ENCODE measurements around the gene TBC1D3B.
"Not testable (repeated sequence)": the region's sequence is repeated elsewhere in the genome, so short reads cannot be mapped to it uniquely, and the experiment has no call there.

TBC1D3B gene

DNA sequence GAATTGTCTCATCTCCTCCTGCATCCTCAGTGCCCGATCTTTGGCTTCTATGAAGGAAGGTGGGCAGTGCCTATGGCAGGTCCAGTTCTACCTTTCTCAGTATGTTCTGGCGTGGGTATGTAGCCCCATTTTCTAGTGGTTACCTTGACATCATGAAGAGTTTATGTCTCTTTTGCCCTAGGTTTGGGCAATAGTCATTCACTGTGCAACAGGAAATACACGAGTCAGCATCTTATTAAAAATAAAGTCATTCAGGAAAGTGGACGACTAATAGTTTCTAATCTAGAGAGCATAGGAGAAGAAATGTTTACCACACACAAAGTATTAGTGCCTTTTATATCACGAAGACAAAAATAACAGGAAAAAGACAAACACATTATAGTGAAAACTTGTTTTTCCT, 13.6 kb upstream of the TBC1D3B start:
- not testable (repeated sequence) for H3K27ac Mint-ChIP-seq, H3K4me3 Mint-ChIP-seq, ATAC-seq, H3K4me1 Mint-ChIP-seq, H3K36me3 Mint-ChIP-seq, H3K9me3 Mint-ChIP-seq
- peaks cover 52% of the 10 kb centered on the region for H3K27me3 Mint-ChIP-seq

GRCh38 chr17:36188891-36189306, 12.5 kb upstream of the TBC1D3B start:
- peaks cover 55% of the 10 kb centered on the region for H3K27me3 Mint-ChIP-seq

GRCh38 chr17:36187943-36188665, 11.7 kb upstream of the TBC1D3B start:
- H3K4me1 Mint-ChIP-seq, H3K36me3 Mint-ChIP-seq, ATAC-seq, H3K4me3 Mint-ChIP-seq, H3K9me3 Mint-ChIP-seq: not testable (repeated sequence)
- peak overlapping the region; percentile 43 for H3K27ac Mint-ChIP-seq
- H3K27me3 Mint-ChIP-seq = peaks cover 55% of the 10 kb centered on the region

More at GRCh38 chr17:36188891-36189306, 12.5 kb upstream of the TBC1D3B start:
- peak overlapping the region; percentile 43 for H3K27ac Mint-ChIP-seq
- peak; percentile 89 for ATAC-seq
- peaks cover 9% of the 10 kb centered on the region for H3K4me1 Mint-ChIP-seq
- no peaks in the 10 kb centered on the region for H3K9me3 Mint-ChIP-seq
- H3K4me3 Mint-ChIP-seq = no peak overlapping the region
- H3K36me3 Mint-ChIP-seq = no peaks in the 10 kb centered on the region

GRCh38 chr17:36186810-36187763, 10.7 kb upstream of the TBC1D3B start:
- peaks cover 64% of the 10 kb centered on the region for H3K27me3 Mint-ChIP-seq
- not testable (repeated sequence) for H3K4me3 Mint-ChIP-seq

GRCh38 chr17:36185416-36185815, 9.0 kb upstream of the TBC1D3B start:
- peaks cover 68% of the 10 kb centered on the region for H3K27me3 Mint-ChIP-seq
- no peaks in the 10 kb centered on the region for H3K9me3 Mint-ChIP-seq
- H3K4me1 Mint-ChIP-seq = peaks cover 9% of the 10 kb centered on the region
- no peak for ATAC-seq
- no peak overlapping the region for H3K4me3 Mint-ChIP-seq
- H3K27ac Mint-ChIP-seq = no peak overlapping the region
- H3K36me3 Mint-ChIP-seq = no peaks in the 10 kb centered on the region

More at GRCh38 chr17:36186810-36187763, 10.7 kb upstream of the TBC1D3B start:
- H3K36me3 Mint-ChIP-seq, H3K27ac Mint-ChIP-seq, H3K9me3 Mint-ChIP-seq, ATAC-seq, H3K4me1 Mint-ChIP-seq: not testable (repeated sequence)

- H3K36me3 Mint-ChIP-seq = no peaks in the 10 kb centered on the region
- no peaks in the 10 kb centered on the region for H3K9me3 Mint-ChIP-seq
- peaks cover 68% of the 10 kb centered on the region for H3K27me3 Mint-ChIP-seq
- peaks cover 9% of the 10 kb centered on the region for H3K4me1 Mint-ChIP-seq
- no peak overlapping the region for H3K4me3 Mint-ChIP-seq
- ATAC-seq = no peak
- H3K27ac Mint-ChIP-seq = no peak overlapping the region
Observed at GRCh38 chr17:36184023-36184765, 7.8 kb upstream of the TBC1D3B start.

GRCh38 chr17:36183001-36183971, 6.8 kb upstream of the TBC1D3B start:
- Mint-ChIP-seq H3K27me3 (peaks cover 59% of the 10 kb centered on the region), H3K27ac (no peak overlapping the region), H3K9me3 (no peaks in the 10 kb centered on the region), H3K4me1 (no peaks in the 10 kb centered on the region), H3K36me3 (no peaks in the 10 kb centered on the region), H3K4me3 (peak overlapping the region; percentile 29)
- peak; percentile 29 for ATAC-seq

DNA sequence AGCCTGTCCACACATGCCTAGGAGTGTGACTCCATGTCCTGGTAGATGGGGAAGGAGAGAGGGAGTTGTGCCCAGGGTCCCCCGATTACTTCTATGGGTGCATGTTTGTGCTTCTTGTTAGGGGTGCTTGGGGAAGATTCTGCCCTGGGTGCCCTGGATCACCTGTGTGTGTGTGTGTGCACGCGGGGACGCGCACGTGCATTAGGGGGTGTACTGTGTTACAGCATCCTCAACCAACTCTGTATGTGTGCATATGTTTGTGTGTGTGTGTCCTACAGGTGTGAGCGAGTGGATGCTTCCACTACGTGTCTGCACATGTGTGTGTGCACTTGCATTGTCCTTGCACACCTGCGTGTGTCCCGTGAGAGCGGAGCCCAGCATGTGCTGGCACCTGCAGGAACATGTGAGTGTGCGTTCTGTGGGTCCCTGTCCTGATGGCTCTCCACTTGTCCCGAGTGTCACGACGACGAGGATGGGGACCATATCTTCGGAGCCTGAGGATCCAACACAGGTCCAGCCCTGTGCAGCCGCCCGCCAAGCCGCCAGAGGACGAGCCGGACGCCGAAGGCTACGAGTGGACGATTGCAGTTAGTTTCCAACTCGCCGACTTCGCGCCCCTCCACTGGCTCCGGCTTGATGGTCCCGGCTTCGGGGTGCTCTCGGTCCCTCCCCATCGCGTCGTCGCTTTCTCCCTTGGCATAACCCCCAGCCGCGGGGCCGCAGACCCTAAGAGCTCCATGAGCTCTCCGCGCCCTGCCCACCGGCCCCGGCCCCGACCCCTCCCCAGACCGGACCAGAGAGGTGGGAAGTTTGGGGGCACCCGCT, 6.0 kb upstream of the TBC1D3B start:
- H3K9me3 Mint-ChIP-seq = no peaks in the 10 kb centered on the region
- H3K4me1 Mint-ChIP-seq = no peaks in the 10 kb centered on the region
- ATAC-seq = no peak
- no peak overlapping the region for H3K27ac Mint-ChIP-seq
- H3K36me3 Mint-ChIP-seq = no peaks in the 10 kb centered on the region
- H3K27me3 Mint-ChIP-seq = peaks cover 50% of the 10 kb centered on the region
- H3K4me3 Mint-ChIP-seq = no peak overlapping the region

DNA sequence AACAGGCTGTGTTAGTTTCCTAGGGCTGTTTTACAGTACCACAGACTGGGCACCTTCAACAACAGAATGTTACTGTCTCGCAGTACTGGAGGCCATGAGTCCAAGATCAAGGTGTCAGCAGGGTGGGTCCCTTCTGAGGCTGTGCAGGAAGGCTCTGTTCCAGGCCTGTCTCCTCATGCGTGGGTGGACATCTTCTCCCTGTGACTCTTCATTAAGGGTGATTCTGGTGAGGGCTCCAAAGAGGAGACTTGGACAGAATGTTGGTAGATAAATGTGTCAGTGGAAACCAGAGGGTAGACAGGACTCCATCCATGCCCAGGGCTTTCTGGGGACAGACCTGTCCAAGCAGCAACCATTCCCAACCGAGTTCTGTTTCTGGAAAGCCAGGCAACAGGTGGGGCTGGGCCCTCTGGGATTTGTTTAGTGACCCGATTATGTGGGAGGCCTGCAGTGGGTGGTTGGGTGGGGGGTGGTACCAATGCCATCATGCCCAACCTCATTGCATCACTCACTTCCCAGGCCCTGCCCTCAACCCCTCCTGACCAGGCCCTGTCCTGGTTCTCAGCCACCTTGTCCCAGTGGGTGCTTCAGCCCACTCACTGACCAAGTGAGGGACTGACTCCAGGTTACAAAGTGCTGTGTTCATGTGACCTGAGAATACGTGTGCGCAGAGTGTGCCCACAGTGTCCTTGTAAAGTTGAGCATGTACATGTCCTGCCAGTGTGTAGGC, 5.2 kb upstream of the TBC1D3B start:
- H3K9me3 Mint-ChIP-seq, ATAC-seq, H3K4me1 Mint-ChIP-seq, H3K27ac Mint-ChIP-seq, H3K4me3 Mint-ChIP-seq, H3K36me3 Mint-ChIP-seq: not testable (repeated sequence)
- H3K27me3 Mint-ChIP-seq = peaks cover 43% of the 10 kb centered on the region

GRCh38 chr17:36168836-36169235, 7.6 kb downstream of the TBC1D3B start:
- ATAC-seq, H3K27ac Mint-ChIP-seq, H3K4me1 Mint-ChIP-seq, H3K27me3 Mint-ChIP-seq, H3K4me3 Mint-ChIP-seq, H3K36me3 Mint-ChIP-seq, H3K9me3 Mint-ChIP-seq: not testable (repeated sequence)

GRCh38 chr17:36153895-36154610, 22.4 kb downstream of the TBC1D3B start:
- peak overlapping the region; percentile 48 for H3K4me3 Mint-ChIP-seq
- H3K27ac Mint-ChIP-seq = peak overlapping the region; percentile 31
- ATAC-seq = peak; percentile 89
- peaks cover 26% of the 10 kb centered on the region for H3K4me1 Mint-ChIP-seq
- H3K36me3 Mint-ChIP-seq = no peaks in the 10 kb centered on the region
- H3K27me3 Mint-ChIP-seq = no peaks in the 10 kb centered on the region
- H3K9me3 Mint-ChIP-seq = no peaks in the 10 kb centered on the region

DNA sequence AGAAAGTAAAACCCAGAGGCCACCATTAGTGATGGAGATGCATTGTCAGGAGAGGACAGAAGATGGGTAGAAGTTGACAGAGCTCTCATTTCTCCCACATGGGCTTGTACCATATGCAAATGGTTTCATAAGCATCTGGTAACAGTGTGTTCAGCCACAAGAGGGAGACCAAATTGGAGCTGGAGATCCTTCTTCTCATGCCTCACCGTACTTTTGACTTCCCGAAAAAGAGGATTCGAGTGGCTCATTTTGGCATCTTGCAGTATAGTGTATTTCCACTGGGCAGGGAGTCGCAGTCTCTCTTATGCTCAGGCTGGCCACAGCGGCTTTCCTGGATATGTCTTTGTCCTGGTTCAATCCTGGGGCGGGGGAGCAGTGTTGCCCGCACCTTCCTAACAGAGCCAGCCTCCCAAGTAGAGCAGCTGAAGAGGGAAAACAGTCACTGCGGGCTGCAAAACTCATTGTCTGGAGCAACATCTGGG, 23.8 kb downstream of the TBC1D3B start:
- no peaks in the 10 kb centered on the region for H3K36me3 Mint-ChIP-seq
- H3K4me1 Mint-ChIP-seq = peaks cover 31% of the 10 kb centered on the region
- no peaks in the 10 kb centered on the region for H3K9me3 Mint-ChIP-seq
- H3K4me3 Mint-ChIP-seq = no peak overlapping the region
- H3K27ac Mint-ChIP-seq = no peak overlapping the region
- no peak for ATAC-seq
- no peaks in the 10 kb centered on the region for H3K27me3 Mint-ChIP-seq
